B cell (primary cell): ENCODE data around the gene KLF11.

Source experiments
- EZH2 ChIP-seq: IDR thresholded peaks from 2 replicates; pipeline ENCODE4 v1.6.1; 2012; ENCODE audit warnings: borderline replicate concordance, low read depth, mild to moderate bottlenecking, moderate library complexity, low read length; ENCODE audit not compliant: insufficient read depth, poor library complexity, severe bottlenecking
- TF ChIP-seq, protein P1 (sequence below): fragments of 200-600 bp; IDR thresholded peaks from one replicate; pipeline ENCODE4 v1.8.0; 2022; ENCODE audit warnings: antibody characterized with exemption, mild to moderate bottlenecking

DNA sequence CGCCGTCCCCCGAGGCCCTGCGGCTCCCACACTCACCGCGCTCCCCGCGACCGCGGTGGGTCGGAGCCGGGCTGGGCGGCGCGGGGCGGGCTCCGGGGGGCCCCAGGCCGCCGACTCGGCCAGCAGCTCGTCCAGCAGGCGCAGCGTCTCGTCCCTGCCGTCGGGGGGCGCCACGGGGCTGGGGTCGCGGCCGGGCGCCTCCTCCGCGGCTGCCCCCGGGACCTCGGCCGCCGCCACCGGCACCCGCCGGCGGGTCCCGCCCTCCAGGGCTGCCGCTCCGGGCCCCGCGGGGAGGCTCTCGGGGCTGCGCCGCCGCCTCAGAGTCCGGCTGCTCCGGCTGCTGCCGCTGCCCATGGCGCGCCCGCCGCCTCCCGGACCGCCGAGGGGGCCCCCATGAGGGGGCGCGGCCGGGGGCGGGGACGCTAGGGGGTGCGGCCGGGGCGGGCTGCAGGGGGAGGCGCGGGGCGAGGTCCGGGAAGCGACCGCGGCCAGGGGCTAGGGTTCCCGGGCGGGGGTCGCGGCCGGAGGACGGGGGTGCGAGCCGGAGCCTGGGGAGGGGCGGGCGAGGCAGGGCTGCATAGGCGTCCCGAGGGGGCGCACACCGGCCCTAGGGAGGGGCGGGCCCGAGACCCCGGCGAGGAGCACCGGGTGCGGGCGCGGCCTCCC is 36.7 kb downstream of the KLF11 start, which contains the start of gene CYS1:
- TF ChIP-seq, protein P1, sequence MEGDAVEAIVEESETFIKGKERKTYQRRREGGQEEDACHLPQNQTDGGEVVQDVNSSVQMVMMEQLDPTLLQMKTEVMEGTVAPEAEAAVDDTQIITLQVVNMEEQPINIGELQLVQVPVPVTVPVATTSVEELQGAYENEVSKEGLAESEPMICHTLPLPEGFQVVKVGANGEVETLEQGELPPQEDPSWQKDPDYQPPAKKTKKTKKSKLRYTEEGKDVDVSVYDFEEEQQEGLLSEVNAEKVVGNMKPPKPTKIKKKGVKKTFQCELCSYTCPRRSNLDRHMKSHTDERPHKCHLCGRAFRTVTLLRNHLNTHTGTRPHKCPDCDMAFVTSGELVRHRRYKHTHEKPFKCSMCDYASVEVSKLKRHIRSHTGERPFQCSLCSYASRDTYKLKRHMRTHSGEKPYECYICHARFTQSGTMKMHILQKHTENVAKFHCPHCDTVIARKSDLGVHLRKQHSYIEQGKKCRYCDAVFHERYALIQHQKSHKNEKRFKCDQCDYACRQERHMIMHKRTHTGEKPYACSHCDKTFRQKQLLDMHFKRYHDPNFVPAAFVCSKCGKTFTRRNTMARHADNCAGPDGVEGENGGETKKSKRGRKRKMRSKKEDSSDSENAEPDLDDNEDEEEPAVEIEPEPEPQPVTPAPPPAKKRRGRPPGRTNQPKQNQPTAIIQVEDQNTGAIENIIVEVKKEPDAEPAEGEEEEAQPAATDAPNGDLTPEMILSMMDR = no peak
- no peak for TF ChIP-seq EZH2
